ENCODE results near the gene PDE3B.

DNA sequence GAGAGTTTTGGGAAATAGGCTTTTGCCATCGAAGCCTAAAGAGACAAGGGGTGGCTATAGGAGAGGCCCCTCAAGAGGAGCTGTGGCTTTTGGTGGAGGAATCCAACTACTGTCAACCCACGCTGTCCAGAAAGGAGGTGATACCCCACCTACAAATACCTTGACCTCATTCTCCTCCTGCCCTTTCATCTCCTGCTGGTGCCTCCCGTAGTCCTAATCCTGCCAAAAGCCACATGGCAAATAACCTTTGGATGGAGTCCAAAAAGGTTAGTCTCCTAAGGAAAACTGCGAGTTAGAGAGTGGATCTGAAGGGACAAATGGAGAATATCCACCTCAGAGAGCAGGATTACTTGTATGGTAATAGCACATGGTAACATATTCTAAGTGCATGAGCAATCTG lies 112.7 kb downstream of the PDE3B start:
- TF ChIP-seq, protein P1, sequence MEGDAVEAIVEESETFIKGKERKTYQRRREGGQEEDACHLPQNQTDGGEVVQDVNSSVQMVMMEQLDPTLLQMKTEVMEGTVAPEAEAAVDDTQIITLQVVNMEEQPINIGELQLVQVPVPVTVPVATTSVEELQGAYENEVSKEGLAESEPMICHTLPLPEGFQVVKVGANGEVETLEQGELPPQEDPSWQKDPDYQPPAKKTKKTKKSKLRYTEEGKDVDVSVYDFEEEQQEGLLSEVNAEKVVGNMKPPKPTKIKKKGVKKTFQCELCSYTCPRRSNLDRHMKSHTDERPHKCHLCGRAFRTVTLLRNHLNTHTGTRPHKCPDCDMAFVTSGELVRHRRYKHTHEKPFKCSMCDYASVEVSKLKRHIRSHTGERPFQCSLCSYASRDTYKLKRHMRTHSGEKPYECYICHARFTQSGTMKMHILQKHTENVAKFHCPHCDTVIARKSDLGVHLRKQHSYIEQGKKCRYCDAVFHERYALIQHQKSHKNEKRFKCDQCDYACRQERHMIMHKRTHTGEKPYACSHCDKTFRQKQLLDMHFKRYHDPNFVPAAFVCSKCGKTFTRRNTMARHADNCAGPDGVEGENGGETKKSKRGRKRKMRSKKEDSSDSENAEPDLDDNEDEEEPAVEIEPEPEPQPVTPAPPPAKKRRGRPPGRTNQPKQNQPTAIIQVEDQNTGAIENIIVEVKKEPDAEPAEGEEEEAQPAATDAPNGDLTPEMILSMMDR (conservative IDR thresholded peaks at IDR 0.05; ENCODE audit: low read depth, low read length): no peak
- no peak for TF ChIP-seq POLR2A (IDR thresholded peaks at IDR 0.05; ENCODE audit: low read depth, low read length)
- no peak for TF ChIP-seq RAD21 (IDR thresholded peaks at IDR 0.05; ENCODE audit: low read length)
- no peak for TF ChIP-seq MXI1 (IDR thresholded peaks at IDR 0.05; ENCODE audit: borderline replicate concordance, low read depth, low read length)
- TF ChIP-seq NFE2L2 (IDR thresholded peaks at IDR 0.05; ENCODE audit: low read depth, low read length): no peak
- TF ChIP-seq, protein P2, sequence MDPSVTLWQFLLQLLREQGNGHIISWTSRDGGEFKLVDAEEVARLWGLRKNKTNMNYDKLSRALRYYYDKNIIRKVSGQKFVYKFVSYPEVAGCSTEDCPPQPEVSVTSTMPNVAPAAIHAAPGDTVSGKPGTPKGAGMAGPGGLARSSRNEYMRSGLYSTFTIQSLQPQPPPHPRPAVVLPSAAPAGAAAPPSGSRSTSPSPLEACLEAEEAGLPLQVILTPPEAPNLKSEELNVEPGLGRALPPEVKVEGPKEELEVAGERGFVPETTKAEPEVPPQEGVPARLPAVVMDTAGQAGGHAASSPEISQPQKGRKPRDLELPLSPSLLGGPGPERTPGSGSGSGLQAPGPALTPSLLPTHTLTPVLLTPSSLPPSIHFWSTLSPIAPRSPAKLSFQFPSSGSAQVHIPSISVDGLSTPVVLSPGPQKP (IDR thresholded peaks at IDR 0.05; ENCODE audit: borderline replicate concordance, low read depth, low read length): no peak
- no peak for TF ChIP-seq SMC3 (IDR thresholded peaks at IDR 0.05; ENCODE audit: low read depth, low read length)
- TF ChIP-seq MAFK (IDR thresholded peaks at IDR 0.05; ENCODE audit: low read depth, low read length): no peak
- TF ChIP-seq MAZ (IDR thresholded peaks at IDR 0.05; ENCODE audit: borderline replicate concordance, low read depth, low read length): no peak
- TF ChIP-seq CEBPB (IDR thresholded peaks at IDR 0.05; ENCODE audit: low read depth, low read length): no peak
- TF ChIP-seq, protein P3, sequence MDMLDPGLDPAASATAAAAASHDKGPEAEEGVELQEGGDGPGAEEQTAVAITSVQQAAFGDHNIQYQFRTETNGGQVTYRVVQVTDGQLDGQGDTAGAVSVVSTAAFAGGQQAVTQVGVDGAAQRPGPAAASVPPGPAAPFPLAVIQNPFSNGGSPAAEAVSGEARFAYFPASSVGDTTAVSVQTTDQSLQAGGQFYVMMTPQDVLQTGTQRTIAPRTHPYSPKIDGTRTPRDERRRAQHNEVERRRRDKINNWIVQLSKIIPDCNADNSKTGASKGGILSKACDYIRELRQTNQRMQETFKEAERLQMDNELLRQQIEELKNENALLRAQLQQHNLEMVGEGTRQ (IDR thresholded peaks at IDR 0.05; ENCODE audit: low read depth, low read length): no peak
- TF ChIP-seq CHD1 (IDR thresholded peaks at IDR 0.05; ENCODE audit: low read depth, low read length): no peak
- TF ChIP-seq FOS (IDR thresholded peaks at IDR 0.05; ENCODE audit: low read depth, low read length): no peak

Data from IMR-90 (cell line).